Measurements from ENCODE around the gene NPIPA7.
"Not testable (repeated sequence)": the region's sequence is repeated elsewhere in the genome, so short reads cannot be mapped to it uniquely, and the experiment has no call there.

GRCh38 chr16:16367285-16367628, 11.7 kb upstream of the NPIPA7 start:
- TF ChIP-seq CTCF, POLR2A (IDR thresholded peaks at IDR 0.05): not testable (repeated sequence)

Data from body of pancreas (tissue), 4 donors.